Measurements from ENCODE around the gene HSPB1.

GRCh38 chr7:76294344-76295024 is 8.0 kb upstream of the HSPB1 start:
- no peak for TF ChIP-seq CTCF (IDR thresholded peaks at IDR 0.05)
- no peak for TF ChIP-seq POLR2A (IDR thresholded peaks at IDR 0.05)

Measured in suprapubic skin (tissue), 3 donors.